IMR-90 (cell line): ENCODE results near the gene SLC17A9. TPM values are rescaled to one million over a fixed set of nuclear protein-coding genes. Genes with fewer than 3 reads are reported as not detected.

ENCODE experiments used
- CHD1 ChIP-seq: IDR thresholded peaks from 2 replicates; pipeline ENCODE4 v1.6.1; 2012; ENCODE audit warnings: low read depth, low read length, improper control_type of control experiment
- CTCF ChIP-seq: conservative IDR thresholded peaks from 2 replicates; pipeline ENCODE4 v1.5.1; 2012; ENCODE audit warnings: mild to moderate bottlenecking, low read depth, low read length, improper control_type of control experiment
- USF2 ChIP-seq: fragments of 150-350 bp; IDR thresholded peaks from 2 replicates; pipeline ENCODE4 v1.6.1; 2017; ENCODE audit warnings: mild to moderate bottlenecking, antibody characterized with exemption, low read length, low read depth
- polyA plus RNA-seq, 3 experiments: library from polyadenylated mRNA; depleted of rRNA; stranded (reverse); fragments of >200 nt; gene quantifications; 2 replicates each; pipeline ENCODE4 v1.2.3, GENCODE V29; 2012; ENCODE audit warnings: low replicate concordance in 1 of 3
- total RNA-seq: library from RNA; depleted of rRNA; stranded (reverse); fragments of >200 nt; gene quantifications from 2 replicates; pipeline ENCODE4 v1.2.3, GENCODE V29; 2012

Gene SLC17A9
- total and polyA plus RNA-seq, 2 of the 4 experiments (the other 2 are of a cell fraction), result 2.2 to 14.4 TPM

- TF ChIP-seq CTCF (no peak), USF2 (no peak), CHD1 (no peak)
Measured at GRCh38 chr20:63005365-63005861, 52.9 kb downstream of the SLC17A9 start (continued).
